NCI-H2196 (cell line): Measurements from ENCODE around the gene TRAK1.

ENCODE experiments used
- DNase-seq: peaks from one replicate; lab custom pipeline; 2025; ENCODE audit not compliant: unreplicated experiment; lab: John Stamatoyannopoulos, UW

Gene TRAK1

DNA sequence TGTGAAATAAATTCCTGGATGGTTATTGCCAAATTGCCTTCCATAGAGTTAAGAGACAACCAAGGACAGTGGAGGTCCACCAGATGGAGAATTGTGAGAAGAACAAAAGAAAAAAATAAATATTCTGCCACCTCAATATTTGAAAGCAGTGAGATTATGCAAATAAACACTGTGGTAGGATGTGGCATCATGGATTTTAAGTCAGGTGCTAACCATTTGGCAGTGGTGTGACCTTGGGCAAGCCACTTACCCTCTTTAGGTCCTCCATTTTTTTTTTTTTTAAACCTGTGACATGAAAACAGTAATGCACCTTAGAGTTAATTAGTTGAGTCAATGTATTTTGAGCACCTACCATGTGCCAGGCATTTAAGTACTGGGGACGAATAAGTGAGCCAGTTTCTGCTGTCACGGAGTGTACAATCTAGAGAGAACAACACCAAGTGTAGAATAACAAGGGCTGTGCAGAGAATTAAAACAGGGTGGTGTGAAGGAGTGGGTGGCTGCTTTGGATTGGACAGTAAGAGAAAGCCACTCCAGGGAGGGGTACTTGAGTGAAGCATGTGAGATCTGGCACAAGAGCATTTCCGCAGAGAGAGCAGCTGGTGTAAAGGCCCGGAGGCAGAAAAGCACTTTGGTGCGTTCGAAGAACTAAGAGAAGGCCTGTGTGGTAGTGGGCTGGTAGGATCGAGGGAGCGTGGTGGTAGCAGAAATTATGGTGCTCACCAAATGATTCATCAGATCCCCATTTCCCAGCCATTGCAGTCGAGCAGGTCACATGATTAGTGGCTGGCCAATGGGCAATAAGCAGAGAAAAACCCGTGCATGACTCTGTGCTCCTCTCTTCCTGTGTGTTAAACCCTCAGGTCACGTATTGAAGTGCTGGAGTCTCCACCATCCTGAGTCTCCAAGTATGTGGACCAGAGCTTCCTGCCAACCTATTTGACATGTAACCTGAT lies 135.6 kb downstream of the TRAK1 start:
- peak; percentile 45 for DNase-seq

DNA sequence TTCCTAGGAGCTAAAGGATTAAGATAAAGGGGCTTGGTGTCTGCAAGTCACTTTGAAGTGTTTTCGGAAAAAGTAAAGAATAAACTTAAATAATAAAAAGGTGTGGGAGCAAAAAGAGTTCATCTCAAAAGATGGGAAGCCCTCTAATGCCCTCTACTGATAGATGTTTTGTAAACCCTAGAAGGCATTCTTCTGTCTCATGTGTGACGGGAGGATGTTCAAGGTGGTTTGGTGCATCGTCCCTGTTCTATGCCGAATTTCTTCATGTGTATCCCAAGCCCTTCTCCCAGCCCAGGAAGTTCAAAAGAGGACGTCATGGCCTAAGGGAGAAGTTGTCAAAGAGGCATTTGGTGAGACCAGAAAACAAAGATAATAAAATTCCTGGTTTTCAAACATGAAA lies 137.6 kb downstream of the TRAK1 start:
- DNase-seq = peak; percentile 1

DNA sequence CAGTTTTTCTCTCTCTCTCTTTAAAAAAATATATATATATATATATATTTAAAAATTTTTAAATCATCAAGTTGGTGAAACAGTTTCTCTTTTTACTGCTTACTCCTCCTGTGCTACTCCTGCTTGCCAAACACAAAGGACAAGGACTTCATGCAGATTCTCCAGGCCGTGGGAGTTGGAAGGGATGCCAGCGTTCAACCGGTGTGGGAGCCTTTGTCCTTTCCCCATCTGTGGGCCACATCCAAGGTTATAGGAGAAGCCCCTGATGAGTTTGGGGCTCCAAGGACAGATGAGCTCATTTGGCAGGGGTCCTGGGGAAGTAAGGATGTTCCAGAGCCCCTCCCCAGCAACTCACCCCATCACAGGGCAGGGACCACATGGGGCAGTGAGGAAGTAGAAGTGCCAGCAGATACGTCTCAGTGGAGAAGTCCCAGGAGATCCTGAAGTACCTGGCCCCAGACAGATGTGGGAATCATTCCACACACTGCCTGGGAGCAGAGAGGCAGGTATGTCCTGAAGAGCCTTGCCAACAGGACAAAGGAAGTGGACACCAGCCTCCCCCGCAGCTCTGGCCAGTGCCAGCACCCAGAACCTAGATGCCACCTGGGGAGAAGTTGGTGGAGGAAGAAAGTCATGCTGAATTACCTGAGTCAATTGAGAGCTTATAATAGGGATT lies 138.2 kb downstream of the TRAK1 start:
- no peak for DNase-seq

DNA sequence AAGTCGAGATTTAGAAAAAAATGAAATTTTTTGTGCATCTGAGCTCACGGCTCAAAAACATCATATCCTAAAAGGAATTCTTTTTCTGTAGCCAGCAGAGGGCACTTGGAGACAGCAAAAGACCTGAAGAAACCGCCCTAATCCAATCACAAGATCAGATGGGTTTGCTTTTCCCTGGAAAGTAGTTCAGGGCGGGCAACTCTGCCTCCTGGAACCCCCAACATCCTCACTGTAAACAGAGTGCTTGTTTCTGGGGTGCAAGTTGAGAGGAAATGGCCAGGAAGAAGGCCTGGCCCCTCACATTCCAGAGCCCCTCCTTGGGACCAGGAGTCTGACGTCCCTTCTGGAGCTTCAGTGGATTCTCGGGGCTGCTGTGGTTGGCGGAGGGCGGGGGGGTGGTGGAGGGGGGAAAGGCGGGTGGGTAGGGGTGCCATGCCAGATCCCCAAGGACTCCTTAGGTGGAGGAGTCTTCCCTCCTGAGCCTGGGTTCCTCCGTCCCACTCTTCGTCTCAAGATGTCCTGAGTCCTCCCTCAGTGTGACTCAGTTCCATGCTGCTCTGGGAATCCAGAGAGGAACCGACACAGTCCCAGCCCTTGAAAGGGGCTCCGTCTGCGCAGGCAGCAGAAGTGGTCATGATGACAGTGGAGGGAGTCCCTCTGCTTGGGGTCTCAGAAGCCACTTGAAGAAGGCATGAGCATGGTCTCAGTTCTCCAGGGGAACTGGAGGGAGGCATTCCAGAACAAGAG lies 139.0 kb downstream of the TRAK1 start:
- DNase-seq = peak; percentile 13

DNA sequence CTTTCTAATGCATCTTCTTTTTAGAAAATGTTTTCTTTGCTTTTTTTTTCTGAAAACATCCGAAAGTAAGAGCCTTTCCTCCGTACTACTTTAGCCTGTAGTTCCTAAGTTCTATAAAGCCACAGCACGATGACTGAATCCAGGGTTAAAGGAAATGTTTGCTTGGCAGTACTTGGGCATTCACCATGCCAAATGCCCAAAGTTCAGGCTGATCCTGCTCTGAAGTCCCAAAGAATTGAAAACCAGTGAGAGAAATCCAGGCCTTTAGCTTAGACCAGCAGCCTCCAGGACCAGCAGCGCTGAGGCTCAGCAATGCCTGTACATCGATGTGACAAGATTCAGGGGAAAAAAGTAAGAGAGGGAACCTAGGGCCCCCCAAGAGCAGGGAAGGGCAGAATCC lies 139.7 kb downstream of the TRAK1 start:
- DNase-seq = no peak

DNA sequence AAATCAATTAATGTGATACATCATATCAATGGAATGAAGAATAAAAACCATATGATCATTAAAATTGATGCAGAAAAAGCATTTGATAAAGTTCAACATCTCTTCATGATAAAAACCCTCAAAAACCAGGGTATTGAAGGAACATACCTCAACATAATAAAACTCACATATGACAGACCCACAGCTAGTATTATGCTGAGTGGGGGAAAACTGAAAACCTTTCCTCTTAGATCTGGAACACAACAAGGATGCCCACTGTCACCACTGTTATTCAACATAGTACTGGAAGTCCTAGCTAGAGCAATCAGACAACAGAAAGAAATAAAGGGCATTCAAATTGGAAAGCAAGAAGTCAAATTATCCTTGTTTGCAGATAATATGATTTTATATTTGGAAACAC lies 144.4 kb downstream of the TRAK1 start:
- no peak for DNase-seq

DNA sequence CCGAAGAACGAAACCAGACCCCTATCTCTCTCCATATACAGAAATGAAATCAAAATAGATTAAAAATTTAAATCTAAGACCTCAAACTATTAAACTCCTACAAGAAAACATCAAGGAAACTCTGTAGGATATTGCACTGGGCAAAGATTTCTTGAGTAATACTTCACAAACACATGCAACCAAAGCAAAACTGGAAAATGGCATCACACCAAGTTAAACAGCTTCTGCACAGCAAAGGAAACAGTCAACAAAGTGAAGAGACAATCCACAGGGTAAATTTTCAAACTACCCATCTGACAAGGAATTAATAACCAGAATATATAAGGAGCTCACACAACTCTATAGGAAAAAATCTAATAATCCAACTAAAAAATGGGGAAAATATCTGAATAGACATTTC lies 145.5 kb downstream of the TRAK1 start:
- no peak for DNase-seq

DNA sequence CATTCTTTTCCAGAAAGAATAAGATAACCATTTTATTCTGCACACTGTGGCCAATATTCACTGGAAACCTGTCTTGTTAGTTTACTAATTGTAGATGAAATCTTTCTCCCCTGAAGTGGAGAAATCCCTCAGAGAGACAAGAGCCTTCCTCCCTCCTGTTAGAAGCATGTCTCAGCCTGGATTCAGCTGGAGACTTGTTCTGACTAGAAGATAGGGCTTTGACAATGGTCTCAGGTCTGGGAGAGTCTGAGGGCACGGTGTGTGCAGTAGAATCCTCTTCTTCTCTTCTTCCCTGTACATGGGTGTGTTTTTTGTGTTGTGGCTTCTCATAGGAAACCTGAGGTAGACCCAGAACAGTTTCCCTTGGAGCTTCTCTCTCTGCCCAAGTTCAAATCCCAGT lies 154.9 kb downstream of the TRAK1 start:
- DNase-seq = no peak

DNA sequence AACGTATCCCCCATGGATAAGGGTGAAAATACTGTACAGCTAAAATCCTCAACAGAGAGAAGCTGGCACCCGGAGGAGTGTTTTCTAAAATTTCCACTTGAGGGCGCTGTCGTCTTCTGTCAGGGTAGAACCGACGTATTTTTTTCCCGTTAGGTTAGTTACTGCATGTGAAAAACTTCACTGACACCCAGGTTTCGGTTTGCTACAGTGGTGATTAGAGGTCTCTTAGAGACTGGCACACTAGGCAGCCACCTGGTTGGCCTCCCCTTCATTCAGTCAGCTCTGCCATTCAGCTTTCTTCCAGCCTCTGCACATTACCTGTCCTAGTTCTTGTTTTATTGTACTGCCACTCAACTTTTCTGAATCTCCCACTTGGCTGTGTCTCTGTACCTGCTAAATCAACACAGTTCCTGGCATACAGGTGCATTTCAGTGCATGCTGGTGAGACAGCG lies 156.4 kb downstream of the TRAK1 start:
- peak; percentile 48 for DNase-seq

DNA sequence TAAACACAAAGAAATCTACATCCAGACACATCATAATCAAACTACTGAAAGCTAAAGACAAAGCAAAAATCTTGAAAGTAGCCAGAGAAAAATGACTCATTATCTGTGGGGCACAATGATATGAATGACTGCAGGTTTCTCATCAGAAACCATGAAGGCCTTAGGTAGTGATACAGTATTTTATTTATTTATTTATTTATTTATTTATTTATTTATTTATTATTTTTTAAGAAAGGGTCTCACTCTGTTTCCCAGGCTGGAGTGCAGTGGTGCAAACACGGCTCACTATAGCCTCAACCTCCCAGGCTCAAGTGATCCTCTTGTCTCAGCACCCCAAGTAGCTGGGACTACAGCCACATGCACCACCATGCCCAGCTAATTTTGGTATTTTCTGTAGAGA lies 159.6 kb downstream of the TRAK1 start:
- no peak for DNase-seq

DNA sequence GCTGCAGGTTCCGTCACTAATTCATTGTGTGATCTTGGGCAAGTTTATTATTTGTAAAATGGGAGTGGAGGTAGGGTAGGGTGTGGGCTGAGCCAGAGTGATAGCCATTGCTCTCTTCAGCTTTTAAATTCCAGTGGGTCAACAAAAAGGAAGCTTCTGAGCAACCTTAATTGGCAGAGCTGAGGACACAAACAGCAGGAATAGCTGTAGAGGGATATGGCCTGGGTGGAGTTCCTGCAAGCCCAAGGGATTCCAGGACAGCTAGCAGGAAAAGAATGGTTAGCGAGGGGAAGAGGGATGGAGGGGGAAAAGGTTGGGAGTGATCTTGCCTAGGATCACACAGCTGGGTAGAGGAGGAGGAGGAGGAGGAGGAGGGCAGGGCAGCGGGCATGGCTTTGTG lies 163.4 kb downstream of the TRAK1 start:
- DNase-seq = no peak

DNA sequence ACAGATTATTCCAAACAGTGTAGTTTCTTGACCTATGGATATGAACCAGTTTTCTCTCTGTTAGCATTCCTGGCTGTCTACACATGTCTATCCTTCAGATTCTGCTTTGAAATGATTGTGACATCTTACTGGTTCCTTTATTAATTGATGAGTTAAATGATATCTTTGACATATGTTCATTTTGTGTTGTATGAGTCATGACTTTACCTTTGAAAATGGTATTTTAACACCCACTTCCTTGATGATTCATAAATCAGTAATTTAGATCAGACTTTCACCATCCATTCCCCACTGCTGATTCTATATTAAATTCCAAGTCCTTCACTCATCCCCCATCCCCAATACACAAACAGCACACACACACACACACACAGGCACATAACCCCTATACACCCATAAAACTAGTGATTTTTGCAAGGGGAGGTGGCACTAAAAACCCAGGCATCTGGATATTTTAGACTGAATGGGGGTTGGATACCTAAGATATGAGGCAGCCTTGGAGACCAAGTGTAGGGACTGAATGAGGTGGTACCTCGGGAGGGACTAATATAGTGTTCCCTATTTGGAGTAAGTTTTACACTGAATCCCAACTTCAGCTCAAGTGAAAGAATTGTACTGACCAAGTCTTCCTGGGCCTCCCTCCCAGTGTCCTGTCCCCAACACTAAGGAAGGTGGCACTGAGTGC lies 165.1 kb downstream of the TRAK1 start:
- DNase-seq = no peak

DNA sequence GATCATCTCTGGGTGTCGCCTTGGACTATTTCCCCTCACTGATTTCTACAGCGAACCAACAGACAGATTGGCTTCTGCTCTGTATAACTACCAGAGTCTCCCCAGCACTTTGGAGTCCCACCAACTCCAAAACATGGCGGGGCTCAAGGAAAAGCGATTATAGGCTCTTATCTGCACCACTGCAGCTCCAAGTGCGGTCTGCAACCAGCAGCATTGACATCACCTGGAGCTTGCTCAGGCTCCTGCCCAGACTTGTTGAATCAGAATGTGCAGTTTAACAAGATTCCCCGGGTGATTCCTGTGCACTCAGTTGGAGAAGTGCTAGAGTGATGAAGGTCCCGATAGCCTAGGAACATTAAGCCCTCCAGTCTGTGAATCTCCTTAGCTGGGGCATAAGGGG lies 165.8 kb downstream of the TRAK1 start:
- no peak for DNase-seq

DNA sequence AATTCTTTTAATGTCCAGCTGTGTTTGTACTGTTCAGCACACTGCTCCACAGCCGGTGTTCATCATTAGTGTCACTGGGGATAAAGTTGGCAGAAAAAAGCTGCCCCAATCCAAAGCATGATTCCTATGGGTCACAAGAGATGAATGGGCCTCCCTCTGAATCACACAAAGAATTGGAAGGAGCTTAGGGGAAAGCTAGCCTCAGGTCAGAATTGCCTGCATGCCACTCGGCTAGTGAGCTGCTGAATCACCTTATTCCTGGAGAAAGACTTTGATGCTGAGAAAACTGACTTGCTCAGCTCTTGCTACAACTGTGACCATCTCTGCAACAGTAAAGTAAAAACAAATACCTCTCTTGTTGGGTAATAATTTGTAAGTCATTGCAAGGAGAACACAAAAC lies 171.4 kb downstream of the TRAK1 start:
- DNase-seq = no peak

DNA sequence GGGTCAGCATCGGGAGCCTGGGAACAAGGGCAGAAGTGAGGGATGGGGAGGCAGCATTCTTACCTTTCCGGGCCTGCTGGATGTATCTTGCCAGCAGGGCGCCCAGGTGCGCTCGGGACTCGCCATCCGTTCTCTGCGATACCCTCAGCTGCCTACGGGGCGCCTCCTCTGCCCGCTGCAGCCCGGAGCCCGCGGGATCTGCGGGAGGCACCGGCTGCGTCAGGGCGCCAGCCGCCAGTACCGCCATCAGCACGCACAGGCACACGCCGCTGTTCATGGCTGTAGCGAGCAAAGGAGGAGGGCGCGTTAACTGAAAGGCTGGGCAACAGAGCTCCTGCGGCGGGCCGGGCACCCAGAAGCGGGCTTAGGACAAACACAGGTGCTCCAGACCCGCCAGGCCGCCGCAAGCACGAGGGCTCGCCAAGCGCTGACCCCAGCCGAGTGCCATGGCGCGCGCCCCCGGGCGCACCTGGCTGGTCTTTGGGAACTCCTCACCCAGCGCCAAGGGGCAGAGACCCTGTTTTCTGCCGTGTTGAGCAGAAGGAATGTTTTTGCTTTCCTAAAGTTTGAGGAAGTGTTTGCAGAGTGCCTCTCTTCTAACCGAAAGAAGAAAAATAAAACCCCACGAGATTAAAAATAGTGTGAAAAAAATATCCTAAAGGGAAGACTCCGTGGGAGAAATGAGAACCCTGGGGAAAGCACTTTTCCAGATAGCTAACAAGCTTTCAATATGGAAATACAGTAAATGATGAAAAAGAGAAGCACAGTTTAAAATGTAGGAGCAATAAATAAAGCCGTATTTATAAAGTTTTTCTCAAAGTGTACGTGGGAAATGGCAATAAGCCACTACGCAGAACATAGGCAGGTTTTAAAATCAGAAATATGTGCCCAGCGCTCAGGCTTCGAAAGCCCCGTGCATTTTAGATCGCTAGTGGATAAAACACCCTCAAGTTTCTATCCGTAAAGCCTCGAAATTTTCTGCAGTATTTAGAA lies 172.5 kb downstream of the TRAK1 start:
- no peak for DNase-seq

DNA sequence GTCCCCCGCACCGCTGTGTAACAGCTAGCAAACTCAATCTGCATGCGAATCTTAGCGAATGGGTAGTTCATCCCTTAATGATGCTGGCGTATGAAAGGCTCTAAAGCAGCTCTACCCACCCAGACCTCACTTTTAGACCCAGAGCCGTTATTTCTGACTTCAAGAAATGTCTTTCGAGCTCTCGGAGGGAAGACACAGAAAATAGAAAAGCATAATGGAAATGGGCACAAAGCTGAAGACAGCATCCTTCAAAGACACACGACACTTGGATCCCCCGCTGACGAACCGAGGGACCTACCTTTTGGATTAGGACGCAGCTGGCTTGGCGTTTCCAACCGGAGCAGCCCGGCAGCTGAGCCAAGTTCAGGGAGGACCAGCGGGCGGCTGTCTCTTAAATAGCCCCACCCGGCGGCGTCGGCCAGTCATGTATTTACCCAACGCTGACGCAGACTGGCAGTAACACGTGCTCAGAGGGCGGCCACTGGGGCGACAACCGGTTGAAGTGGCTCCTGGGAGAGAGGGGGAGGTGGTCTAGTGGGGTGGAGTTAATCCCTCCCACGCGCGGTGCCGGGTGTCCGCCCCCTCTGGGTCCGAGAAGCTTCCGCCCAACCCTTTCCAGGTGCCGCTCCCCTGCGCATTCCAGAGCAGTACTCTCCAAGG lies 173.4 kb downstream of the TRAK1 start:
- peak; percentile 32 for DNase-seq

DNA sequence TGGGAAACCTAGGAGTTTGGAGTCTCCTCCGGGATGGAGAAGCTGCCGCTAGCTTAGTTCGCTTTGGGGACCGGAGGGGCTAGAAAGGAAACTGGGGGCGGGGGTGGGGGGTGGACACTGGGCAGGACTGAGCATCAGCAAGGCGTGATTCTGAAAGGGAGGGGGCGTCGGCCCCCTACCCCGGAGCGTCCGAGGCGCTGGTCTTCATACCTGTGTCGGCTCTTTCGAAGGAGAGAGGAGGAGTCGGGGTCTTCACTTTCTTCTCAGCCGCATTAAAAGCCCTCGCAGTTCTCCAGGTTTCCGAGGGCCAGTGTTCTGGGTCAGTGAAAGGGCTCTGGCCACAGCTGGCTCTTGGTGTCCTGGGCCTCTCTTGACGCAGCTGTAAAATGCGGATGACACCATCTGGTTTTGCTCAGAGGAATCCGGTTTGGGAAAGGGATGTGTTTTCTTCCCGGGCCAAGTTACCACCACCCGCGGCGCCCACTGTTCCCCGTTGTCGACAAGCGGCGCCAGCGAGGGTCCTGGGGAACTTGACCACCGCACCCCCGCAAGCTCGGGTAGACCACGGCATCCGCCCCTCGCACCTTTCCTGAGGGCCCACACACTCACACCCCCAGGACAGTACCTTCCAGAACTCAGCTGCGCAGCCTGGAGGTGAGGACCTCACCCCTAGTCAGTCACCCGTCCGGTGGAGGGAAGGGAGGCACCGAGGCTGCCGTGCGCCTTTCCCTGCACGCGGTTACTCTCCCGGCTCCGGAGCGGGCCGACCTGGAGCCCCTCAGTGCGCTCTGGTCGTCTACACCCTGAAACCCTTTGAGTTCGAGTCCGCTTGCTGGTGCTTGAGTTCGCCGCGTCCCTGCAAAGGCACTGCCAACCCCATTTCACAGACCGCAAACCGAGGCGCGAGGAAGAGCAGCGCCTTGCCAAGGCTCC lies 174.2 kb downstream of the TRAK1 start:
- no peak for DNase-seq

DNA sequence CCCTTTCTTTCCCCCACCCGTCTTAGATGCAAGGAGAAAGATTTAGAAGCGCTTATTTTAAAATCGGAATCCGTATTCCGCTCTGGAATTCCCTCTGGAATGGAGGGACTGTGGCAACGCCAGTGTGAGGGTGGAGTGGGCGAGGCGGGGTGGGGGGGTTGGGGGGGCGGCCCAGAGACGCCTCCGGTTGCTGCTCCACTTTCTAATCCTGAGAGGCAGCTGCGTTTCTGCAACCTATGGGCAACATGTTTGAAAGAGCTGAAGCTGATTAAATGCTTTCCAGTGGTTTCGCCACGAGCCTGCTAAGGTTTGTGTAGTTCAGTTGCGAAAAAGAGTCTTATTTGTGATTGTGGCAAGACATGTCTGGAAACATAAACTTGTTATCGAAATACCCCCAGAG lies 174.9 kb downstream of the TRAK1 start, which contains the start of gene CCK:
TSS of gene CCK (minus strand) at position 101 of the 400 bp plus-strand sequence. CDS start 2,555 bp downstream, outside the sequence.
- no peak for DNase-seq
